Psoas muscle (tissue), 8 donors: ENCODE data around the gene TMEM247. TPM values are rescaled to one million over a fixed set of nuclear protein-coding genes. Genes with fewer than 3 reads are reported as not detected.

ENCODE experiments used
- ATAC-seq, 4 donors: fragments of 200-7000 bp; cut with Tn5 transposase; one replicate each; pipeline ENCODE4 v1.9.1; 2020; ENCODE audit warnings: moderate library complexity in 3 of 4, mild to moderate bottlenecking in 2 of 4
- DNase-seq, 2 donors: peaks; one replicate each; pipeline ENCODE4 v3.0.0-alpha.2; 2020
- H3K27ac ChIP-seq: fragments of 200-600 bp; one replicate; pipeline ENCODE4 v1.8.0; 2022
- H3K27me3 ChIP-seq, 3 donors: fragments of 200-600 bp in 1 of 3; one replicate each; pipeline versions ENCODE4 v1.6.1 to v1.8.0; 2013 to 2022; ENCODE audit warnings: low read length in 2 of 3, mild to moderate bottlenecking in 2 of 3, moderate library complexity in 1 of 3; ENCODE audit not compliant: insufficient read depth in 3 of 3
- H3K36me3 ChIP-seq, 2 donors: fragments of 200-600 bp in 1 of 2; one replicate each; pipeline versions ENCODE4 v1.6.1 to v1.8.0; 2013 to 2022; ENCODE audit warnings: low read depth in 1 of 2, mild to moderate bottlenecking in 1 of 2, moderate library complexity in 1 of 2; ENCODE audit not compliant: insufficient read depth in 1 of 2
- H3K4me1 ChIP-seq: fragments of 200-600 bp; one replicate; pipeline ENCODE4 v1.8.0; 2022
- H3K4me3 ChIP-seq: fragments of 200-600 bp; one replicate; pipeline ENCODE4 v1.8.0; 2022; ENCODE audit warnings: mild to moderate bottlenecking
- H3K9me3 ChIP-seq: fragments of 200-600 bp; one replicate; pipeline ENCODE4 v1.8.0; 2022
- WGBS, 3 donors: extraction: QIAGEN DNeasy Blood & Tissue Kit; methylation state at CpG; one replicate each; pipeline versions ENCODE4 v1.1.6 to v1.1.7; 2013; 5-methylcytosine and 5-hydroxymethylcytosine counted together
- intact Hi-C, 2 donors: fragments of 100-400 bp; cut with DNase I; formaldehyde crosslinking; loops; one replicate each; pipeline versions ENCODE4 v1.11.0 to v1.14.2; 2022
- polyA plus RNA-seq, 3 donors: library from polyadenylated mRNA; stranded (reverse); fragments of 200-250 nt; gene quantifications; one replicate each; pipeline ENCODE4 v1.2.3, GENCODE V29; 2013
- total RNA-seq, 4 donors: library from RNA; stranded (reverse); fragmentation: NEBNext Ultra II Directional in 2 of 4; extraction: Animal tissue kit (Norgen Biotek cat#: 25700) in 2 of 4; gene quantifications; one replicate each; pipeline versions ENCODE4 v1.2.1 to v1.2.4, GENCODE V29; 2021 to 2023
- TF ChIP-seq, protein P1 (sequence below): fragments of 200-600 bp; IDR thresholded peaks from one replicate; pipeline ENCODE4 v1.8.0; 2022; ENCODE audit warnings: antibody characterized with exemption
- donor health status: healthy with polysubstance abuse.
- donor health status: DM: no; HTN: no; CAD: no; lungs with moderate emphysema.
- donor health status: Bipolar disorder and iron deficiency.
- donor health status: healthy.
- donor health status: DM: yes; HTN: yes; CAD: no.
- donor health status: DM: no; HTN: no; CAD: no.
- donor health status: DM: no; HTN: no; CAD: no.
- donor health status: DM: yes; HTN: yes; CAD: no.

TMEM247 gene
- total and polyA plus RNA-seq, 7 donors: not detected

DNA sequence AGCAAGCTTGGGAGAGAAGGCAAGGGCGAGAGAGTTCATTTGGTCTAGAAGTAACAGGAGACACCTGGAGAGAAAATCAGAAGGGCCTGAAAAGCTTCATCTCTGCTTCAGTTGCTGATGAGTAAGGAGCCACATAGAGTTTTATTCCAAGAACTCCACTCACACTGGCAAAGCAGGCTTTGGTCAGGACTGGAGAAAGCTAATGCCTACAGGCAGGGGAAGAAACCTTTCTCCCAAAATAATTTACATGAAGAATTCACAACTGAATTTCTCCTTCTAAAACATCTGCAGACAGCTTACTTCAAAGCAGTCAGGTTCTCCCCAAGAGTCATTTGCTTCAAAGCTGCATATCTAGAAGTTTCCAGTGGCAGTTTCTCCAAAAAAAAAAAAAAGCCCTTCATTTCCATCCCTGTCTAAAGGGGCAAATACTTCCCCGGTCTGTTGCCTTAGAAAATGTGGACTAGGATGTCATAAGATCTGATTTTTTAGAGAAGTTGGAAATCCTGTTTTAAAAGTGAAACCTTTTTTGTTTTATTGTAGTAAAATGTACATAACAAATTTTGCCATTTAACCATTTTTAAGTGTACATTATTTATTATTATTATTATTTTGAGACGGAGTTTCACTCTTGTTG is 46.3 kb downstream of the TMEM247 start:
- ATAC-seq: no peak
- WGBS, 3 donors: 84 to 89% (median 87%) methylated on average over 3 of the region's 3 CpGs
- Histone ChIP-seq H3K4me3 (no peak overlapping the region), H3K27me3 (no peaks in the 10 kb centered on the region), H3K4me1 (peaks cover 5% of the 10 kb centered on the region), H3K27ac (no peak overlapping the region), H3K36me3 (no peaks in the 10 kb centered on the region), H3K9me3 (no peaks in the 10 kb centered on the region)
- TF ChIP-seq, protein P1, sequence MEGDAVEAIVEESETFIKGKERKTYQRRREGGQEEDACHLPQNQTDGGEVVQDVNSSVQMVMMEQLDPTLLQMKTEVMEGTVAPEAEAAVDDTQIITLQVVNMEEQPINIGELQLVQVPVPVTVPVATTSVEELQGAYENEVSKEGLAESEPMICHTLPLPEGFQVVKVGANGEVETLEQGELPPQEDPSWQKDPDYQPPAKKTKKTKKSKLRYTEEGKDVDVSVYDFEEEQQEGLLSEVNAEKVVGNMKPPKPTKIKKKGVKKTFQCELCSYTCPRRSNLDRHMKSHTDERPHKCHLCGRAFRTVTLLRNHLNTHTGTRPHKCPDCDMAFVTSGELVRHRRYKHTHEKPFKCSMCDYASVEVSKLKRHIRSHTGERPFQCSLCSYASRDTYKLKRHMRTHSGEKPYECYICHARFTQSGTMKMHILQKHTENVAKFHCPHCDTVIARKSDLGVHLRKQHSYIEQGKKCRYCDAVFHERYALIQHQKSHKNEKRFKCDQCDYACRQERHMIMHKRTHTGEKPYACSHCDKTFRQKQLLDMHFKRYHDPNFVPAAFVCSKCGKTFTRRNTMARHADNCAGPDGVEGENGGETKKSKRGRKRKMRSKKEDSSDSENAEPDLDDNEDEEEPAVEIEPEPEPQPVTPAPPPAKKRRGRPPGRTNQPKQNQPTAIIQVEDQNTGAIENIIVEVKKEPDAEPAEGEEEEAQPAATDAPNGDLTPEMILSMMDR: no peak
- DNase-seq: no peak
- intact Hi-C loops: no loop called here

DNA sequence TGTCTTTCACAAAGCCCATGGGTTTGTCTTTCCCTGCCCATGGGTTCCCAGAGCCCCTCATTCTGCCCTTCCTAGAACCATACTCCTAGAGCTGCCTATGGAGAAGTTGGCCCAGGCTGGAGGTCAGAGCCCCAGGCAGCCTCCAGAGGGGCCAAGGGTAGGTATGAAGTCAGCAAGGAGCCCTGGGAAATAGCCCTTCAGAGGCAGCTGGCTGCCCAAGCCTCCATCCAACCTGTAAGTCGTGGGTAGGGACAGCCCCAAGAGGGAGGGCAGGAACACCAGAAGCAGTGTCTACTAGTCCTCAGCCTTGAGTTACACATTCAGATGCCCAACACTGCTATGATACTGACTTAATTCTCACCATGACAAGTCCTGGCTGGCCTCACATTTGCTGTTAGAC is 49.5 kb downstream of the TMEM247 start:
- no peak overlapping the region for H3K27ac ChIP-seq
- intact Hi-C loops: no loop called here
- ATAC-seq (no peak), DNase-seq (no peak)
- H3K27me3 ChIP-seq: no peaks in the 10 kb centered on the region
- 74 to 76% (median 75%) methylated on average over 1 of the region's 1 CpG for WGBS, 3 donors
- no peaks in the 10 kb centered on the region for H3K4me1 ChIP-seq
- H3K9me3 ChIP-seq: no peaks in the 10 kb centered on the region
- TF ChIP-seq, protein P1: no peak
- H3K4me3 ChIP-seq: no peak overlapping the region
- H3K36me3 ChIP-seq: no peaks in the 10 kb centered on the region

DNA sequence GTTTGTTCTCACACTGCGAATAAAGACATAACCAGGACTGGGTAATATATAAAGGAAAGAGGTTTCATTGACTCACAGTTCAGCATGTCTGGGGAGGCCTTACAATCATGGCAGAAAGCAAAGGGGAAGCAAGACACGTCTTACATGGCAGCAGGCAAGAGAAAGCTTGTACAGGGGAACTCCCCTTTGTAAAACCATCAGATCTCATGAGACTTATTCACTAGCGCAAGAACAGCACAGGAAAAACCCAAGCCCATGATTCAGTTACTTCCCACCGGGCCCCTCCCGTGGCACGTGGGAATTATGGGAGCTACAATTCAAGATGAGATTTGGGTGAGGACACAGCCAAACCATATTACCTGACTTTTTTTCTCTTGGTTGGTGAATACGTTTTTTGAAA is 51.3 kb downstream of the TMEM247 start:
- H3K36me3 ChIP-seq: no peaks in the 10 kb centered on the region
- intact Hi-C loops: no loop called here
- ATAC-seq (no peak), DNase-seq (no peak)
- H3K27me3 ChIP-seq: no peaks in the 10 kb centered on the region
- TF ChIP-seq, protein P1: no peak
- H3K4me3 ChIP-seq: no peak overlapping the region
- H3K27ac ChIP-seq: no peak overlapping the region
- WGBS, 3 donors: 83 to 87% (median 86%) methylated on average over 7 of the region's 7 CpGs
- H3K9me3 ChIP-seq: no peaks in the 10 kb centered on the region
- no peaks in the 10 kb centered on the region for H3K4me1 ChIP-seq

DNA sequence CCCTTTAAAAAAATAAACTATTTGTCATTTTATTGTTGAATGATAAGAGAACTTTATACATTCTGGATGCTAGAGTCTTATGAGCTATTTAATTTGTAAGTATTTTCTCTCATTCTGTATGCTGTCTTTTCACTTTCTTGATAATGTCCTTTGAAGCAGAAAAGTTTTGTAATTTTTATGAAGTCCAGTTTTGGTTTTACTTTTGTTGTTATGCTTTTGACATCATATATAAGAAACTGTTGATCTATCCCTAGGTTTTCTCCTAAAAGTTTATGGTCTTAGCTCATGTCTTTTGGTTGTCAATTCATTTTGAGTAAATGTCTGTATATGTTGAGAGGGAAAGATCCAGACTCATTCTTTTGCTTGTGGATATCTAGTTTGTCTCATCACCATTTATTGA is 52.5 kb downstream of the TMEM247 start:
- DNase-seq: no peak
- no peaks in the 10 kb centered on the region for H3K9me3 ChIP-seq
- no peaks in the 10 kb centered on the region for H3K4me1 ChIP-seq
- no peak for ATAC-seq
- no peaks in the 10 kb centered on the region for H3K27me3 ChIP-seq
- H3K27ac ChIP-seq: no peak overlapping the region
- no peaks in the 10 kb centered on the region for H3K36me3 ChIP-seq
- TF ChIP-seq, protein P1: no peak
- H3K4me3 ChIP-seq: no peak overlapping the region
- intact Hi-C loops: no loop called here

Other genes starting within 250 kb of the TMEM247 start
- 100 to 1,000 TPM in 2 of 4 donors, 10 to 100 TPM in 2; 44.3 to 123 (median 98.3) TPM for gene EPAS1, start 182.2 kb upstream of the TMEM247 start, total RNA-seq
- gene EPAS1, start 182.2 kb upstream of the TMEM247 start, polyA plus RNA-seq: 100 to 1,000 TPM in 1 of 3 donors, 10 to 100 TPM in 2; 39.2 to 112 (median 49.9) TPM
- gene RHOQ, start 62.9 kb downstream of the TMEM247 start, total RNA-seq: 100 to 1,000 TPM; 129 to 204 (median 139) TPM
- gene RHOQ, start 62.9 kb downstream of the TMEM247 start, polyA plus RNA-seq: 100 to 1,000 TPM in 2 of 3 donors, 10 to 100 TPM in 1; 50.3 to 127 (median 110) TPM
- 1 to 10 TPM; 5.1 to 7.6 (median 6.1) TPM for gene ATP6V1E2, start 63.0 kb downstream of the TMEM247 start, total RNA-seq
- gene ATP6V1E2, start 63.0 kb downstream of the TMEM247 start, polyA plus RNA-seq: 10 to 100 TPM in 1 of 3 donors, 1 to 10 TPM in 2; 2.4 to 11.4 (median 2.4) TPM
- gene PIGF, start 137.5 kb downstream of the TMEM247 start, total RNA-seq: 10 to 100 TPM in 2 of 4 donors, 1 to 10 TPM in 2; 7.8 to 13.0 (median 9.3) TPM
- 10 to 100 TPM in 2 of 3 donors, 1 to 10 TPM in 1; 8.6 to 24.1 (median 11.1) TPM for gene PIGF, start 137.5 kb downstream of the TMEM247 start, polyA plus RNA-seq
- gene CRIPT, start 137.7 kb downstream of the TMEM247 start, total RNA-seq: 10 to 100 TPM; 10.9 to 15.7 (median 14.4) TPM
- 10 to 100 TPM in 2 of 3 donors, 1 to 10 TPM in 1; 5.7 to 21.4 (median 12.3) TPM for gene CRIPT, start 137.7 kb downstream of the TMEM247 start, polyA plus RNA-seq
- 10 to 100 TPM; 12.5 to 16.8 (median 15.5) TPM for gene SOCS5, start 219.7 kb downstream of the TMEM247 start, total RNA-seq
- gene SOCS5, start 219.7 kb downstream of the TMEM247 start, polyA plus RNA-seq: 10 to 100 TPM in 1 of 3 donors, 1 to 10 TPM in 2; 6.3 to 12.4 (median 7.3) TPM